KG1 (cell line): ENCODE results near the gene MIA3.
"Not testable (repeated sequence)": the region's sequence is repeated elsewhere in the genome, so short reads cannot be mapped to it uniquely, and the experiment has no call there.

Source experiments
- DNase-seq: peaks from one replicate; lab custom pipeline; 2025; lab: John Stamatoyannopoulos, UW

Gene MIA3

DNA sequence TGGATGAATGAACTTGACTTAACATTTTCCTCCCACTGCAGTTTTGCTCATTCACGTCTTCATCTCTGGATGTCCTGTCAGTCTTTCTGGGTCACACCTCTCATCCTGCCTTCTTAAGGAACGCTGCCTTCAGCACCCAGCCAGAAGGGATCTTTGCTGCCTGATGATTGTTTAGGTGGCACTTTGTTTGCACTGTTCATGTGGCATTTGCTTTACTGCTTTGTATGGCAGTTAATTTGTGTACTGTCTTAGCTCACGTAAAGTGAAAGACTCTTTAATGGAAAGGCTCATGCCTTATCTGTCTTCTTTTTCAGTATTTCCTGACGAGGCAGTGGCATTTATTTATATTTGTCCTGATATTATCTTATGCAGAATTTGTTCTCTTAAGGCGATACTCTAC, 4.9 kb downstream of the MIA3 start:
- DNase-seq: no peak

DNA sequence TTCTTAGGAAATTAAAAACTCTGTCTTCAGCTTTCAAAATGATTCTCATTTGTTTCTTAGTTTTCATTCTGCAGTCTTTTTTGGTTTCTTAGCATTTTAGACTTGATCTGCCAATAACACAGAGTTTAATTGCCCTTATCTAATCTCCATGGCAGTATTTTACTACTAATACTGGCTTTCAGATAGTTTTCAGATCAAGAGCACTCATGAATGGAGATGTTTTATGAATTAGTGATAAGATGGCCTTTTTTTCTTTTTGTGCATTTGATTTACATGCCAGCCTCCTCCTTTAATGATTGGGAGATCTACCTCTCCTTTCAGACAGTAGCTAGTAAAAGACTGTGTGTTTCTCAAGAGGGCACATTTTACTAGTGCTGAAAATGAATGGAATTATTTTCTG, 5.6 kb downstream of the MIA3 start:
- no peak for DNase-seq

DNA sequence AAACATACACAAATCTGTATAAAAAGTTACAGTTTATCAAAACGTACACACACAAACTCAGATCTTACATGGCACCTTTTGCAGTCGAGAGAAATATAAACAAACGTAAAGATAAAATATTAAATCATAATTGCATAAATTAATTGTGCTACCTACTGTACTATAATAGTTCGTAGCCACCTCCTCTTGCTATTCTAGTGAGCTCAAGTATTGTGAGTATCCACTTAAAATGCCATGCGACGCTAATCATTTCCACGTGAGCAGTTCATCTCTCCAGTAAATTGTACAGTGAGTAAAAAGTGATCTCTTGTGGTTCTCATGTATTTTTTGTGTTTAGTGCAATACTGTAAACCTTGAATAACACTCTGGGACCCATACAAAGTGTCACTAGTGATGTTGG, 6.3 kb downstream of the MIA3 start:
- DNase-seq: no peak

DNA sequence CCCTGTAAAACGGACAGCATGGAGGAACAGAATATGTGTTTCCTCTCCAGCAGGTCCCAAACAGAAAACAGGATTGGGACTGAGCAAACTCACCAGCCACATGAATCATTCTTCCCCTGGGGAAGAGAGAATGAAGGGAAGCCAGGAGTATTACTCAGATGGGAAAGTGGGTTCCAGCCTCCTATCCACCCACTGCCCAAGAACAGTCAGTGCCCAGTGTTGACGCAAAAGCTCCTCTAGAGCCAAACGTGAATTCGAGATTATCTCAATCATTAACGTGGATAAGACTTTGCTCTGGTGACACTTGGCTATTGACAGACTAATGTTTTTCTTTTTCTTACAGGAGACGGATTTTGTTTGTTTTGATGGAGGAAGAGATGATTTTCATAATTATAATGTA, 9.3 kb downstream of the MIA3 start:
- DNase-seq: no peak

DNA sequence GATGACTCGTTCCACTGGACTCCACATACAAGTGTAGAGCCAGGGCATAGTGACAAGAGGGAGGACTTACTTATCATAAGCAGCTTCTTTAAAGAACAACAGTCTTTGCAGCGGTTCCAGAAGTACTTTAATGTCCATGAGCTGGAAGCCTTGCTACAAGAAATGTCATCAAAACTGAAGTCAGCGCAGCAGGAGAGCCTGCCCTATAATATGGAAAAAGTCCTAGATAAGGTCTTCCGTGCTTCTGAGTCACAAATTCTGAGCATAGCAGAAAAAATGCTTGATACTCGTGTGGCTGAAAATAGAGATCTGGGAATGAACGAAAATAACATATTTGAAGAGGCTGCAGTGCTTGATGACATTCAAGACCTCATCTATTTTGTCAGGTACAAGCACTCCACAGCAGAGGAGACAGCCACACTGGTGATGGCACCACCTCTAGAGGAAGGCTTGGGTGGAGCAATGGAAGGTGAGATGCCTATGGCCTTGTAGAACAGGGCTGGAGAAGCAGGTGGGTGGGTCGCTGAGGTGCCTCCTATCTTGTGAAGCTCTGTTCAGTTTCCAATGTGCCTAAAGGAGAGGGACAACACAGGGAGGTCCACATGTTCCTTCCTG, 12.1 kb downstream of the MIA3 start:
- DNase-seq: no peak

DNA sequence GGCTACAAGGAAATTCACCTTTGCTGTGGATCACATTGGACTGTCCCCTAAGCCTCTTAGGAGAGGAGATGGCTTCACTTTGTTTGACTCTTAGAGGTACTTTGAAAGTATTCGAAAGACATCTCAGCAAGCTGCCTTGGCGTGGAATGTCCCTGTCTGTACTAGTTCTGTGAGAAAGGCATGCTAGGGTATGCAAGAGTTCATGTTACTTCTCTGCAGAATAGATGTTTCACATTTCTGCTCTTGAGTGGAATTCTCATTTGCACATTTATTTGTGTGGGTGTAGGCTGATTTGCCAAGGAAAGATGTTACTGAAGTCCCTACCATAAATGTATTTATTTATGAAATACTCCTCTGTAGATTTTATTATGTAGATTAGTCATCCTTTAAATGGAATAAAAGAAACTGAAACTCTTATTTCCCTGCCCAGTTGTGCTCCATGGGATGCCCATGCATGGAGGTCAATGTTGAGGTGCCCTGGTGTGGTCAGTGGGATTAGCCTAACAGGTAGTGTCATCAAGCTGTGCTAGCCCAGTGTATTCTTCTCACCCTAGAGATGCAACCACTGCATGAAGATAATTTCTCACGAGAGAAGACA, 13.8 kb downstream of the MIA3 start:
- DNase-seq: no peak

DNA sequence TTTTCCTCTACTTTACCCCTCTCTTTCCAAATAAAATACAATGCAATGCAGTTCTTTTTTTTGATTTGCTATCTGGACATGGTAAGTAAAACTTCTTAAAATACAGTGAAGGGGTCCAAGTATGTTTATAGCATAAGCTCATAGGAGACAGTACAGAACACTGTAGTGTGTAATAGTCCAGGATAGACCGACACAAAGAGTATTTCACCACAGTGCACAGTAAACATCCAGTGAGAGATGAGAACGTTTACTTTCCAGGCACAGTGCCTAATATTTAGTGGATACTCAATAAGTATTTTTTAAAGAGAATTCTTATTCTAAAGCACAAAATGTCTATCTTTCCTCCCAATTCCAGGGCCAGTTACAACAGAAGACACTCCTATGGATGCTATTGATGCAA, 14.9 kb downstream of the MIA3 start:
- DNase-seq: no peak

DNA sequence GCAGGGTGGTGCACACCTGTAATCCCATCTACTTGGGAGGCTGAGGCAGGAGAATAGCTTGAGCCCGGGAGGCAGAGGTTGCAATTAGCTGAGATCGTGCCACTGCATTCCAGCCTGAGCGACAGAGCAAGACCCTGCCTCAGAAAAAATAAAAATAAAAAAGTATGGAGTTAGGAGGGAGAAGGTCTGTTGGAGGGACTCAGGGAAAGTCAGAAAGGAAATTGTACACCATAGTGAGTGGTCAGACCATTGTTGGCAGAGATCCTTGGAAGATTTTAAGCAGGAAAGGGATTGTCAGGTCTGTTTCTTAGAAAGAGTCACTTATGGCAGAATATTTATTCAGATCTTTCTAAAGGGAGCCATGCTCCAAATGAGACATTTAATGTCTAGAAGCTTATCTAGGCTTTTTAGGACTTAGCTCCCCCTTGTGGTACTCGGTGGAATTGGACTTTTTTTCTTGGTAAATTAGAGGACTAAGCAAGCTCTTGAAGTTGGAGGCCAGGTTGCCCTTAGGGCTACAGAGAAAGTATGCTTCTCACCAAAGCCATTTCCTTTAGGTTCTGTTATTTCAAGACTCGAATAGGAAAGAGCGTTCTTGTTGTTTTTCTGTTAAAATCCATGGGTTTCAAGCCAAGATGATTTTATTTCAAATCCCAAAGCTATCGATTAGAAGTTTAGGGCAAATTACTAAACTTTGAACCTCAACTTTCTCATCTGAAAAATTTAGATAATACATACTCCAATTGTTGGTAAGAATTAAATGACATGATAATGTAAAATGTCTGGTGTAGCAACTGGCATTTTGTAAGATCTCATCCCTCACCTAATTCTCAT, 16.5 kb downstream of the MIA3 start:
- DNase-seq: peak; percentile 85

DNA sequence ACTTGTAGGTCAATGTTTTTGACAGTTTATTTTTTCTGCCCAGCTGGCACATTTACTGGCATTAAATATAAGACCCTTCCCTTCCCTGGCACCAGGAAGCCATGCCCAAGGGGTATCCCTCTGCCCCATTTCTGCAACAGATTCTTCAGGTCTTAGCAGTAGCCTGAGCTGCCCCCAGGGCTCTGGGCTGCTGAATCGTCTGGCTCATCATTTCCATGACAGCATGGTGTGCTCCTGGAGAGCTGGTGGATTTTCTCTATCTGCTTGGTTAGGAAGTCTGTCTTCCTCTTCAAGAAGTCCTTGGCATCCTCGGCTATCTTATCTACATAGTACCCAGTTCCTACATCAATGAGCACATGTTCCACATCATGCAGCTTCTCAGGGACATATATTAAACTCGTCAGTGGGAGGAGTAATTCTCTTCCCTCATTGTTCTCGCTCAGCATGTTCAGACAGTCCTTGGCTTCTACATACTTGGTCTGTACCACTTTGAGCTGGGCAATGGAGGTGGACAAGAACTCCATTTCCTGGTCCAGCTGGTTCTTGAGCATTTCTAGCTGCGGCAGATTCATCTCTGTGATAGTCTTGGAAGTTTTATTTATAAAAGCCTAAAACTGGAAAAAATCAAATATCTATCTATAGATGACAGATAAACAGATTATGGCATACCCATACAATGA, 23.5 kb downstream of the MIA3 start:
- DNase-seq: no peak

DNA sequence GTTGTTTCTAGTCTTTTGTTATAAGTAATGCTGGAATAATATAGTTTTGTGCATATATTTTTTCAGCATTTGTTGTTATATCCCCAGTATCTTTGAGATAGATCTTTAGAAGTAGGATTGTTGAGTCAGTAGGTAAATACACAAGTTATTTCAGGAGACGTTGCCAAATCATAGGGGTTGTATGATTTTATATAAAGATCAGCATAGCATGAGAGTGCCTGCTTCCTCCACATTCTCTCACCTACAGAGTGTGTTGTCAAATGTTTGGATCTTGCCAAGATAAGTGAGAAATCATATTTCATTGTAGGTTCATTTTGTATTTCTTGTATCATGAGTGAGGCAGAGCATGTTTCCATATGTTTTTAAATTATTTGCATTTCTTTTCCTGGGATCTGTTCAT, 24.6 kb downstream of the MIA3 start:
- DNase-seq: no peak

DNA sequence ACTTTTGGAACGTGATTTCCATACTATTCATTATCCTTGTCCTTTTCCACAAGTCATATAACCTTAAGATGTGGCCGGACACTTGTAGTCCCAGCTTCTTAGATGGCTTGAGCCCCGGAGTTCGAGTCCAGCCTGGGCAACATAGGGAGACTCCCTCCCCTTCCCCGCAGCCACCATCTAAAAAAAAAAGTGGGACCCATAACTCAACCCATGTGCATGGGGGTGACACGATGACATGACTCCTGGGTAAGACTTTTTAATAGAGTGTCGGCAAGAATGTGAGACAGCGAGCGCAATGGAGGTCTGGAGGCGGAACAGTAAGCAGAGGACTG, 25.7 kb downstream of the MIA3 start:
- DNase-seq: no peak

DNA sequence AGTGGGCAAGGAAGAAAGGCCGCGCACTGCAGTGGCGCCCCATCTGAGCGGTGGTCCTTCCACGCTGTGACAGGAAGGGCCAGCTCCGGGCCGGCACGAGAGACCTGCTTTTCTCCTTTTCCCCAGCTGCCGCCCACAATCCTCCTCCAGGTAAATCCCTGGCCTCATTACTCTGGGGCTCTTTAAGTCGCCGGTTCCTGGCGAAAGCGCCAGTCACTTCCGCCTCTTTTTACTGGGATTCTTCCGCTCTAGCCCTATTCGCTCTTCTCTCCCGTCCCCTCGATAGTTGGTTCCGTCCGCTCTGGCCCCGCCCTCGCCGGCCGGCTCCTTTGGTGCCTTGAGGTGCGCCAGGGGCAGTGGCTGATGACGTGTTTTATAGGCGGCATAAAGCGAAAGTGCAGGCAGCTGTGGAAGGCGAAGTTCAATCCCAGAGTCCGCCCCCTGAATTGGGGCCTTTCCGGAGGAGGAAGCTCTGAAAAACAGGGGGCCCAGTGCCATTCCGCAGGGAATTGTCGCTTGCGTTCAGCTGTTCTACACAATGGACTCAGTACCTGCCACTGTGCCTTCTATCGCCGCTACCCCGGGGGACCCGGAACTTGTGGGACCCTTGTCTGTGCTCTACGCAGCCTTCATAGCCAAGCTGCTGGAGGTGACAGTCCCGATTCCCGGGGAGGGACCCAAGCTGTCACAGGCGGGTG, 26.2 kb downstream of the MIA3 start:
- DNase-seq: peak; percentile 92

DNA sequence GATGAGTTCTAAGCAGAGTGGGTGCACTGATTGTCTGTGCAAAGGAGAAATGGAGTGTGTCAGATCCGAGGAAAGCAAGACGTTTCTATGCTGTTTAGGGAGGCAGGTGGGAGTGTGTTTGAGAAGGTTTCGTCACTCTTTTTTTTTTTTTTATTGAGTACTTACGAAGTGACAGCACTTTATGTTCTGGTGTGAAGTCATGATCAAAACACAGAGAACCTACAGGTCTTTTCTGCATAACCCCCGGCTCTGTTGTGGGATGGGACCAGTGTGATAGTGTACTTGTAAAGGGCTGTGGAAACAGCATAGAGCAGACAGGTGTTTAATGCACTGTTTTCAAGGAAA, 26.7 kb downstream of the MIA3 start:
- DNase-seq: no peak

DNA sequence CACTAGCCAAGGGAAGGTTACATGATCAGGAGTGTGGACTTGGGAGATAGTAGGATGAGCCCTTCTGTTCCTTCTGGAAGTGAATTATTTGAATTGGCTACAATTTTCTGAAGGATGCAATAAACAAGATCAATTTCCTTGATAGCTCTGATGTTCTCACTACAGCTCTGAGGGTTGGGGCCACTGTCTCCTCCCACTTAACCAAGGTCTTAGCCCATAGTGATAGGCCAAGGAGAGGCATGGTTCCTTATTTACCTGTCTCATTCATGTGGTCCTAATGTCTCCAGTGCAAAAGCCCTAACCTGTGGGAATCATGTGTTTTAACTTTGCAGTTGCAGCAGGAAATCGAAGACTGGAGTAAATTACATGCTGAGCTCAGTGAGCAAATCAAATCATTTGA, 34.8 kb downstream of the MIA3 start:
- no peak for DNase-seq

DNA sequence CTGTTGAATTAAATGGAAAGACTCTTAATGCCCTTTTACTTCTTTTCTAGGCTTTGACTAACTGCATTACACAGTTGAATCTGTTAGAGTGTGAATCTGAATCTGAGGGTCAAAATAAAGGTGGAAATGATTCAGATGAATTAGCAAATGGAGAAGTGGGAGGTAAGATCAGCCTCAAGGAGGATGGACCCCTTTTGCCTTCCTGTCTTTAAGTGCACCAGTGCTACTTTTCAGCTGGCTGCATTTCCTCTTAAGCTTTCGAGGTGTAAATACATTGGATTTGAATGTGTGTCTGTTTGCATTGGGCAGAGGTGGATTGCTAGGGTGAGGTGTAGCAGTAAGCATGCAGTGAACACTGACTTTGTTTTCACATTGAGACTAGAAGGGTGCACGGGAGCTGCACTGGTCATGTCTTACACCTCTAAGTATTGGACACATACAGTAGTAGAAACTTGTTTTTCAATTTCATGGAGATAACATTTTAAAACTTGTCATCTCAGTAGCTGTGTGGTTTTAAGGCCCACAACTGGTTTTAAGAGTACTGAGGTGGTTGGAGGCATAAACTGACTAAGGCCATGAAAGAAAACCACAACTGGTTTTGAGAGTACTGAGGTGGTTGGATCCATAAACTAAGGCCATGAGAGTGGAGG, 35.4 kb downstream of the MIA3 start:
- no peak for DNase-seq

DNA sequence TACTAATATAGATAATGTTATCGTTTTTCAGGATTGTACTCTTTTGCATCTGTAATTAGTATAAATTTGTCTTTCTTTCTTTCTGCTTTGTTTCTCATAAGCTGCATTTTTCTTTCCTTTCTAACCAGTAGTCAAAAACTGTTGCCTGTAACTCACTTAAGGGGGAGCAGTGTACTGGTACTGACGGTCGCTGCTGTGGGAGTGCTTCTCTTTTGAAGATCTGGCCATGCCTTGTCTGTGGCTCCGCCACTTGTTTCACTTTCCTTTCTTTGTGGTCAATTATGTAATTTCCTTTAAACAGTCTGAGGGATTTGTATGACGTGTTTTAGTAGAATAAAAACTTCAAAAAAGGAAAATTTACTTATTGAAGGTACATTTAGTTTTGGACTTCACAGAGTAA, 37.0 kb downstream of the MIA3 start:
- DNase-seq: peak; percentile 71

DNA sequence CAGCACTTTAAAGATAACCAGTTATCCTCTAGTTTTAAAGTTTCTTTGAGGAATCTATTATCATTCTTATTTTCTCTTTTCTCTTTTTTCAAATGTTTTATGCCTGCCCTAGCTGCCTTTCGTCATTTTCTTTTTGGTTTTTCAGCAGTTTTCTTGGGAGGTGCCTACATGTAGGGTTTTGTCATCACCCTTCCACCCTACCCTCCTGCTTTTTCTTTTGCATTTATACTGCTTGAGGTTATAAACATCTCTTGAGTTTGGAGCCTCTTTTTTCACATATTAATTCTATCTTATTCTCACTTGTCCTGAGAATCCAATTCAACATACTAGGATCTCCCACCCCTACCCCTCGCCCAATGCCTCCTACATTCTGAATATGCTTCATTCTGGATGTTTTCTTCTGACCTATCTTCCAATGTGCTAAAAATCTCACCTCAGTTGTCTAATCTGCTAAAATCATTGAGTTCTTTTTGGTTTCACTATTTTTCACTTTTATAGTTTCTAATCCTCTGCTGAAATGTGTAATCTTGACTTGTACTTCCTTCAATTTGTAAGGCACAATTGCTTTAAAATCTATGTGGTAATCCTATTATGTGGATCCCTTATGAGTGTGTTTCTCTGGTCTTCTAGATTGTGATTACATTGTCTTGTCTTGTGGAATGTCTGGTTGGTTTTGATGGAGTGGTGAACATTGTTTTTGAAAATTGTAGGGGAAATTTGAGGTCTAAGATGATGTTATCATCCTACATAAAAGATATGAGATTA, 38.7 kb downstream of the MIA3 start:
- no peak for DNase-seq

DNA sequence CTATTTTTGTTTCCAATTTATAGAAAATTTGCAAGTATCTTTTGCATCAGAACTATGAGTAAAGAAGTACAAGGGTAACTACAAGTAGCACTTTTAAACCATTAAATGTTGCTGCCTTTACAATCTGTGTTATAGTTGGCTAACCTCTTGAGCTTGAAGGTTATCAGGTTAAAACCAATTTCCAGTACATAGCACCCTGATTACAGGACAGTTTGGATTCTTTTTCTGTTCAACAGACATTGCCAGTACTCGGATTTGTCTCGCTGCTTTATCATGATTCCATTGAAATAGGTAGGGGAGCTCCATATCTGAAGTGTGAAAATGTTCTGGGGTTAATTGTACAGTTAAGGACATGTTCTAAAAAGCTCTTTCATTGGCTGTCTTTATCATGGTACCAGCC, 40.0 kb downstream of the MIA3 start:
- no peak for DNase-seq

DNA sequence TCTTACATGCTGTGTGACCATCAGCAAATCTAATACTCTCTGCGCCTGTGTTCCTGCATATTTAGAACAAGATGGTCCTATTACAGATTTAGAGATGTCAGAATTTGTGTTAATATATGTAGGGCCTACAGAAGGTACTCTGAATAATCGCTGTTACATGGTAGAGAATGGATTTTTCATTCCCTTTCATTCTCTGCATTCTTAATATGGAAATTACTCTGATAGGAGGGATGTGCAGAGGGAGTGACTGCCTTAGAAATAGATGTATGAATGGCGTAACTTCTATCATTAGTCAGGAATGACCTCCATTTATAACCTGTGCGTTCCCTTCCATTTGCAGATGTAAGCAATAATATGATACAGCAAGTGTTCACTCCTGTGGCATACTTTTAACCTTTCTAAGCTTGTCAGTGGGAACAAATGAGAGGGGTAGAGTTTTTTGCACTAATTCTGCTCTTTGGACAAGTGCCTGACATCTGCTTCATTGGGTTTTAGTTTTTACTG, 45.6 kb downstream of the MIA3 start:
- DNase-seq: no peak

DNA sequence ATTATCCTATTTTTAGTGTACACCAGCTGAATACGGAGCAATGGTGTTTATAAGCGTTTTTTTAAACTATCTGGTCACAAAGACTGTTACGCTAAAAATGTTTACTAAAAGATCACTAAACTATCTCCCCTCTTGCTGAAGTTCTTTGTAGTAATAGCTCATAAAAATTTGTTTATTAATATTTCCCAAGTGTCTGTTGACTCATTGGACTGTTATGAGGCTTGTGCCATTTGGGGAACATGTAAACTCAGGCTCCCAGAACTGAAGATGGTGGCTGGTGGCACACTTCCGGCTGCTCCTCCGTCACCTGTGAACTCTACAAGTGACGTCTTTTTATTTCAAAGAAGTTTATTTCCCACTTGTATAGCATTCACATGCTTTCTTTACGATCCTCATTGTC, 48.1 kb downstream of the MIA3 start:
- no peak for DNase-seq

DNA sequence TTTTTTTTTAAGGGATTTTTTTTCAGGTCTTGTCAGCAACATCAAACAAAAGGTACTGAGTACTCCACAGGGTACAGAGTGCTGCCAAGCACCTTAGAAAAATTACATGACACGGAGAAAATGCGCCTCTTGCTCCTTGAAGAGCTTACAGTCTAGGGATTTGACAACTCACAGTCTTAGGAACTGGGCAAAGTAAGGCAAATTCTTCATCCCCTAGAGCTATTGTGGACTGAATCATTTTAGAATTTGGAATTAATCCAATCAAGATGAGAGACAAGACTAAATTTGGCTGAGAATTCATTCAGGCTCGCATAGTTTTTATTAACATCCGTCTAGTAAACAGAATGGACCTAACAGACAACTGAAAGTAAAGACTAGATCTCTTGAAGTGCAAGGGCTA, 50.3 kb downstream of the MIA3 start:
- not testable (repeated sequence) for DNase-seq
